OCI-LY1 (cell line): ENCODE results near the gene BLM.

Experiments
- H2AFZ ChIP-seq: fragments of 200-600 bp; sonication (generic), shearing (Covaris generic); 2 replicates; pipeline ENCODE4 v1.6.0; 2014; ENCODE audit warnings: antibody characterized with exemption, mild to moderate bottlenecking, low read length
- H3F3A ChIP-seq: fragments of 200-600 bp; sonication (generic), shearing (Covaris generic); 2 replicates; pipeline ENCODE4 v1.6.0; 2014; ENCODE audit warnings: mild to moderate bottlenecking, antibody characterized with exemption, low read length, moderate library complexity; ENCODE audit not compliant: insufficient read depth
- H3K27ac ChIP-seq: fragments of 200-600 bp; sonication (generic); 2 replicates; pipeline ENCODE4 v1.5.1; 2014; ENCODE audit warnings: low read length, mixed run types, mild to moderate bottlenecking, low read depth; ENCODE audit not compliant: poor library complexity, severe bottlenecking
- H3K27me3 ChIP-seq: fragments of 200-600 bp; sonication (generic); 2 replicates; pipeline ENCODE4 v1.6.0; 2014; ENCODE audit warnings: antibody characterized with exemption, mild to moderate bottlenecking, low read length, moderate library complexity; ENCODE audit not compliant: insufficient read depth
- H3K36me3 ChIP-seq: fragments of 200-600 bp; sonication (generic); 2 replicates; pipeline ENCODE4 v1.6.1; 2014; ENCODE audit warnings: mild to moderate bottlenecking, antibody characterized with exemption, low read length, moderate library complexity, mixed read lengths; ENCODE audit not compliant: insufficient read depth
- H3K4me1 ChIP-seq: fragments of 200-600 bp; sonication (generic); 2 replicates; pipeline ENCODE4 v1.5.1; 2014; ENCODE audit warnings: mild to moderate bottlenecking, low read length, moderate library complexity; ENCODE audit not compliant: insufficient read depth, severe bottlenecking
- H3K4me2 ChIP-seq: fragments of 200-600 bp; sonication (generic), shearing (Covaris generic); 2 replicates; pipeline ENCODE4 v1.6.1; 2014; ENCODE audit warnings: low read length
- H3K4me3 ChIP-seq: fragments of 200-600 bp; sonication (generic); 2 replicates; pipeline ENCODE4 v1.5.1; 2014; ENCODE audit warnings: low read length, low read depth, mild to moderate bottlenecking, mixed read lengths; ENCODE audit not compliant: poor library complexity, severe bottlenecking
- H3K79me2 ChIP-seq: fragments of 200-600 bp; shearing (Covaris generic); 2 replicates; pipeline ENCODE4 v1.6.1; 2016; ENCODE audit warnings: mixed run types, low read length, mixed read lengths; ENCODE audit not compliant: insufficient read depth
- H3K9ac ChIP-seq: fragments of 200-600 bp; sonication (generic), shearing (Covaris generic); 2 replicates; pipeline ENCODE4 v1.6.1; 2014; ENCODE audit warnings: mild to moderate bottlenecking, low read length, mixed read lengths
- H3K9me2 ChIP-seq: fragments of 200-600 bp; sonication (generic), shearing (Covaris generic); 2 replicates; pipeline ENCODE4 v1.6.1; 2014; ENCODE audit warnings: low read depth, mild to moderate bottlenecking, low read length, mixed read lengths
- H3K9me3 ChIP-seq: fragments of 200-600 bp; shearing (Covaris generic); 2 replicates; pipeline ENCODE4 v1.6.1; 2014; ENCODE audit warnings: low read length, mixed read lengths
- H4K20me1 ChIP-seq: fragments of 200-600 bp; sonication (generic), shearing (Covaris generic); 2 replicates; pipeline ENCODE4 v1.6.0; 2016; ENCODE audit warnings: mild to moderate bottlenecking, low read length; ENCODE audit not compliant: insufficient read depth
- EZH2 ChIP-seq: fragments of 200-600 bp; sonication (generic), shearing (Covaris generic); IDR thresholded peaks from 2 replicates; pipeline ENCODE4 v1.8.0; 2017; ENCODE audit warnings: borderline replicate concordance, mixed run types, mild to moderate bottlenecking, antibody characterized with exemption, low read length, moderate library complexity, mixed read lengths
- TF ChIP-seq, protein P1 (sequence below): fragments of 200-600 bp; sonication (generic), shearing (Covaris generic); IDR thresholded peaks from 2 replicates; pipeline ENCODE4 v1.5.1; 2017; ENCODE audit warnings: mild to moderate bottlenecking, antibody characterized with exemption, low read length, moderate library complexity, mixed read lengths

BLM gene

DNA sequence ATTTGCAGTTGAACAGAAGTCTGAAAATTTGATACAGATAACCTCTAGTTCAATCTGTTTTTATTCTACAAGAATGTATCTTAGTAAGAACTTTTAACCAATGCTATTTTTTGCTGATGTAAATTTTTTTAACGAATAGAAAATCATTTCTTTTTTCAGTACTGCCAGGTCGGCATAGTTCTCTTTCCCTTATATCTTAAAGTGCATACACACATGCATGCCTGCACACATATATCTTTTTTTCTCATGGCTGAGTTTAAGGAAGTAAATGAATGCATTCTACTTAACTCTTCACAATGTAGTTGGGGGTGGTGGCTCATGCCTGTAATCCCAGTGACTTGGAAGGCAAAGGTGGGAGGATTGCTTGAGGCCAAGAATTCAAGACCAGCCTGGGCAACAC is 48.4 kb downstream of the BLM start:
- no peak overlapping the region for H3K4me3 ChIP-seq
- no peaks in the 10 kb centered on the region for H3K4me1 ChIP-seq
- no peaks in the 10 kb centered on the region for H3K27me3 ChIP-seq
- H3K4me2 ChIP-seq = no peak overlapping the region
- H3K9me3 ChIP-seq = no peaks in the 10 kb centered on the region
- peaks cover 82% of the 10 kb centered on the region for H3K36me3 ChIP-seq
- no peaks in the 10 kb centered on the region for H3K9me2 ChIP-seq
- H2AFZ ChIP-seq = no peak overlapping the region
- H3F3A ChIP-seq = no peaks in the 10 kb centered on the region
- H3K79me2 ChIP-seq = no peaks in the 10 kb centered on the region
- TF ChIP-seq, protein P1, sequence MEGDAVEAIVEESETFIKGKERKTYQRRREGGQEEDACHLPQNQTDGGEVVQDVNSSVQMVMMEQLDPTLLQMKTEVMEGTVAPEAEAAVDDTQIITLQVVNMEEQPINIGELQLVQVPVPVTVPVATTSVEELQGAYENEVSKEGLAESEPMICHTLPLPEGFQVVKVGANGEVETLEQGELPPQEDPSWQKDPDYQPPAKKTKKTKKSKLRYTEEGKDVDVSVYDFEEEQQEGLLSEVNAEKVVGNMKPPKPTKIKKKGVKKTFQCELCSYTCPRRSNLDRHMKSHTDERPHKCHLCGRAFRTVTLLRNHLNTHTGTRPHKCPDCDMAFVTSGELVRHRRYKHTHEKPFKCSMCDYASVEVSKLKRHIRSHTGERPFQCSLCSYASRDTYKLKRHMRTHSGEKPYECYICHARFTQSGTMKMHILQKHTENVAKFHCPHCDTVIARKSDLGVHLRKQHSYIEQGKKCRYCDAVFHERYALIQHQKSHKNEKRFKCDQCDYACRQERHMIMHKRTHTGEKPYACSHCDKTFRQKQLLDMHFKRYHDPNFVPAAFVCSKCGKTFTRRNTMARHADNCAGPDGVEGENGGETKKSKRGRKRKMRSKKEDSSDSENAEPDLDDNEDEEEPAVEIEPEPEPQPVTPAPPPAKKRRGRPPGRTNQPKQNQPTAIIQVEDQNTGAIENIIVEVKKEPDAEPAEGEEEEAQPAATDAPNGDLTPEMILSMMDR = no peak
- TF ChIP-seq EZH2 = no peak
- no peak overlapping the region for H3K27ac ChIP-seq
- no peak overlapping the region for H3K9ac ChIP-seq
- H4K20me1 ChIP-seq = no peaks in the 10 kb centered on the region

GRCh38 chr15:90765966-90766365 is 48.8 kb downstream of the BLM start:
- no peaks in the 10 kb centered on the region for H3K4me1 ChIP-seq
- H3K36me3 ChIP-seq = peaks cover 81% of the 10 kb centered on the region

DNA sequence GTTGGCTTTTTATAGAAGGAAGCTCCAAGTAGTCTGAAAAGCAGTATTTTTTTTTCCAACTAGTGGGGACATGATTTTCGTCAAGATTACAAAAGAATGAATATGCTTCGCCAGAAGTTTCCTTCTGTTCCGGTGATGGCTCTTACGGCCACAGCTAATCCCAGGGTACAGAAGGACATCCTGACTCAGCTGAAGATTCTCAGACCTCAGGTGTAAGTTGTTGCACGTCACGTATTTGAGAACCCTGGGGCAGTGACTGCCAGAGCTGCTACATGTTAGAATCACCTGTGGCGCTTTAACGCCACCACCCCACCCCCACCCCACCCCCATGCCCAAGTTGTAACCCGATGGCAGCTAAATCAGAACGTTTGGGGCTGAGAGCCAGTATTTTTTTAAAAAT is 52.2 kb downstream of the BLM start:
- H3K79me2 ChIP-seq = no peaks in the 10 kb centered on the region
- no peak overlapping the region for H3K27ac ChIP-seq
- H3F3A ChIP-seq = no peaks in the 10 kb centered on the region
- H3K4me1 ChIP-seq = no peaks in the 10 kb centered on the region
- H3K9ac ChIP-seq = no peak overlapping the region
- H3K9me2 ChIP-seq = no peaks in the 10 kb centered on the region
- H2AFZ ChIP-seq = no peak overlapping the region
- no peaks in the 10 kb centered on the region for H4K20me1 ChIP-seq
- no peaks in the 10 kb centered on the region for H3K9me3 ChIP-seq
- peaks cover 63% of the 10 kb centered on the region for H3K36me3 ChIP-seq
- H3K4me3 ChIP-seq = no peak overlapping the region
- no peaks in the 10 kb centered on the region for H3K27me3 ChIP-seq
- TF ChIP-seq, protein P1 = no peak
- TF ChIP-seq EZH2 = no peak
- no peak overlapping the region for H3K4me2 ChIP-seq

More at GRCh38 chr15:90765966-90766365, 48.8 kb downstream of the BLM start:
- H3K27me3 ChIP-seq = no peaks in the 10 kb centered on the region
- no peaks in the 10 kb centered on the region for H3K79me2 ChIP-seq
- H3K4me2 ChIP-seq = no peak overlapping the region
- no peak overlapping the region for H3K27ac ChIP-seq
- no peaks in the 10 kb centered on the region for H3K9me3 ChIP-seq
- H3K9ac ChIP-seq = no peak overlapping the region
- H4K20me1 ChIP-seq = no peaks in the 10 kb centered on the region
- H2AFZ ChIP-seq = no peak overlapping the region
- no peaks in the 10 kb centered on the region for H3F3A ChIP-seq
- no peak for TF ChIP-seq EZH2
- TF ChIP-seq, protein P1 = no peak
- H3K4me3 ChIP-seq = no peak overlapping the region
- H3K9me2 ChIP-seq = no peaks in the 10 kb centered on the region
